ENCODE results near the gene PHPT1.

GRCh38 chr9:136805207-136805740 is 43.9 kb upstream of the PHPT1 start:
- TF ChIP-seq, protein P1, sequence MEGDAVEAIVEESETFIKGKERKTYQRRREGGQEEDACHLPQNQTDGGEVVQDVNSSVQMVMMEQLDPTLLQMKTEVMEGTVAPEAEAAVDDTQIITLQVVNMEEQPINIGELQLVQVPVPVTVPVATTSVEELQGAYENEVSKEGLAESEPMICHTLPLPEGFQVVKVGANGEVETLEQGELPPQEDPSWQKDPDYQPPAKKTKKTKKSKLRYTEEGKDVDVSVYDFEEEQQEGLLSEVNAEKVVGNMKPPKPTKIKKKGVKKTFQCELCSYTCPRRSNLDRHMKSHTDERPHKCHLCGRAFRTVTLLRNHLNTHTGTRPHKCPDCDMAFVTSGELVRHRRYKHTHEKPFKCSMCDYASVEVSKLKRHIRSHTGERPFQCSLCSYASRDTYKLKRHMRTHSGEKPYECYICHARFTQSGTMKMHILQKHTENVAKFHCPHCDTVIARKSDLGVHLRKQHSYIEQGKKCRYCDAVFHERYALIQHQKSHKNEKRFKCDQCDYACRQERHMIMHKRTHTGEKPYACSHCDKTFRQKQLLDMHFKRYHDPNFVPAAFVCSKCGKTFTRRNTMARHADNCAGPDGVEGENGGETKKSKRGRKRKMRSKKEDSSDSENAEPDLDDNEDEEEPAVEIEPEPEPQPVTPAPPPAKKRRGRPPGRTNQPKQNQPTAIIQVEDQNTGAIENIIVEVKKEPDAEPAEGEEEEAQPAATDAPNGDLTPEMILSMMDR (IDR thresholded peaks at IDR 0.05) = no peak
- no peak for TF ChIP-seq POLR2A (IDR thresholded peaks at IDR 0.05)

Measured in right lobe of liver (tissue), 4 donors.